ENCODE data around the gene ANO1. TPM values are rescaled to one million over a fixed set of nuclear protein-coding genes. Genes with fewer than 3 reads are reported as not detected.

ANO1 gene
- total RNA-seq, 1 experiment from 2014 or later, result 184 TPM

- Histone ChIP-seq H4K20me1 (ENCODE audit: low read length) (peaks cover 39% of the 10 kb centered on the region), H2AFZ (ENCODE audit: low read length) (peak within 1 kb of the TSS; percentile 63), H3F3A (ENCODE audit: low read length, unreplicated experiment) (no peaks in the 10 kb centered on the region), H3K9me2 (replicated peaks; ENCODE audit: low read length) (no peaks in the 10 kb centered on the region), H3K4me3 (ENCODE audit: low read length) (peak within 1 kb of the TSS; percentile 76), H3K36me3 (ENCODE audit: low read depth, low read length) (peaks cover 32% of the 10 kb centered on the region), H3K9ac (ENCODE audit: low read length) (peak within 1 kb of the TSS; percentile 99), H3K4me2 (ENCODE audit: low read length) (peak within 1 kb of the TSS; percentile 83), H3K79me2 (ENCODE audit: low read length) (peaks cover 48% of the 10 kb centered on the region), H3K4me1 (ENCODE audit: insufficient read depth, low read length) (peaks cover 22% of the 10 kb centered on the region), H3K9me3 (ENCODE audit: low read length) (no peaks in the 10 kb centered on the region), H3K27me3 (ENCODE audit: low read length) (no peaks in the 10 kb centered on the region), H3K27ac (ENCODE audit: low read length) (peak within 1 kb of the TSS; percentile 96)
- CTCF ChIA-PET, result no interaction called here
- intact Hi-C loops (cut with micrococcal nuclease), result loop anchor here (1.0 kb wide), 2 partner anchors 30 to 67 kb away; partner anchors contain the start of gene PPFIA1
- ATAC-seq, result peak; percentile 75
- POLR2A ChIA-PET (ENCODE audit: unreplicated experiment), result no interaction called here
- TF ChIP-seq EZH2phosphoT487 (IDR thresholded peaks at IDR 0.05; ENCODE audit: borderline replicate concordance, low read length) (no peak), EZH2 (IDR thresholded peaks at IDR 0.05; ENCODE audit: low read length, unreplicated experiment) (no peak)
- TF ChIP-seq, protein P1, sequence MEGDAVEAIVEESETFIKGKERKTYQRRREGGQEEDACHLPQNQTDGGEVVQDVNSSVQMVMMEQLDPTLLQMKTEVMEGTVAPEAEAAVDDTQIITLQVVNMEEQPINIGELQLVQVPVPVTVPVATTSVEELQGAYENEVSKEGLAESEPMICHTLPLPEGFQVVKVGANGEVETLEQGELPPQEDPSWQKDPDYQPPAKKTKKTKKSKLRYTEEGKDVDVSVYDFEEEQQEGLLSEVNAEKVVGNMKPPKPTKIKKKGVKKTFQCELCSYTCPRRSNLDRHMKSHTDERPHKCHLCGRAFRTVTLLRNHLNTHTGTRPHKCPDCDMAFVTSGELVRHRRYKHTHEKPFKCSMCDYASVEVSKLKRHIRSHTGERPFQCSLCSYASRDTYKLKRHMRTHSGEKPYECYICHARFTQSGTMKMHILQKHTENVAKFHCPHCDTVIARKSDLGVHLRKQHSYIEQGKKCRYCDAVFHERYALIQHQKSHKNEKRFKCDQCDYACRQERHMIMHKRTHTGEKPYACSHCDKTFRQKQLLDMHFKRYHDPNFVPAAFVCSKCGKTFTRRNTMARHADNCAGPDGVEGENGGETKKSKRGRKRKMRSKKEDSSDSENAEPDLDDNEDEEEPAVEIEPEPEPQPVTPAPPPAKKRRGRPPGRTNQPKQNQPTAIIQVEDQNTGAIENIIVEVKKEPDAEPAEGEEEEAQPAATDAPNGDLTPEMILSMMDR (conservative IDR thresholded peaks at IDR 0.05; ENCODE audit: low read depth, low read length), result no peak
- peak; percentile 99 for DNase-seq
- BruUV-seq (replicated peaks), result no TSS peak
Observed at GRCh38 chr11:70202920-70203750, 125.0 kb downstream of the ANO1 start, which contains the start of gene FADD. FADD (plus strand) TSS chr11:70203296; CDS start chr11:70203460, 164 bp downstream.

DNA sequence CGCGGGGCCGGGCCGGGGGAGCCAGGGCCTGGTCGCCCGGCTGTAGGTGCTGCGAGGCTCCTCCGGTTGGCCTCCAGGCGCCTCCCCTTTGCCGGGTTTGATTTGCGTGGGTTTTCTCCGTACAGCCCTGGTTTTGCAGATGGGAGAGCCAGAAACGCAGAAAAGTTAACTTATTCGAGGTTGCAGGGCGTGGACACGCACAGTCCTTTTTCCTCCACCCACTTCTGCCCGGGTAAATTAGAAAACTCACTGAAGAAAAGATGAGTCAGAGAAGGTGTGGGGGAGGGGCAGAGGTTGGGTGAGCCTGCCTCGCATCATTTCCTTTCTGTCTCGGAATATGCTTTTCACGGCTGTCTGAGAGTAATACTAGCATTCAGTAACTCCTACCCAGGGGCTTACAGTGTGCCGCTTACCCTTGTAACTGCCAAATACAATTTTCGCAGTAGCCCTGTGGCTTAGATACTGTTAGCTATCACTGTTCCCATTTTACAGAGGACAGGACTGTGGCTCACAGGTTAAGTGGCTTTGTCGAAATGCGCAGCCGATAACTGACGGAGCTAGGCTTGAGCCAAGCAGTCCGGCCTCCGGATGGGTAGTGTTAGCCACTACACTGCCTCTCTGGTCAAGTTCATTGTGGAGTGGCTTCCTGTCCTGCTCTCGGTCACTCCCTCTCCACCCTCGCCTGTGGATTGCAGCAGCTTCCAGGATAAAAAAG lies 125.8 kb downstream of the ANO1 start:
- Histone ChIP-seq H3K79me2 (ENCODE audit: low read length) (peaks cover 48% of the 10 kb centered on the region), H3K9me3 (ENCODE audit: low read length) (no peaks in the 10 kb centered on the region), H3K9me2 (replicated peaks; ENCODE audit: low read length) (no peaks in the 10 kb centered on the region), H2AFZ (ENCODE audit: low read length) (peak overlapping the region; percentile 50), H3K27ac (ENCODE audit: low read length) (peak overlapping the region; percentile 96), H3K36me3 (ENCODE audit: low read depth, low read length) (peaks cover 36% of the 10 kb centered on the region), H4K20me1 (ENCODE audit: low read length) (peaks cover 41% of the 10 kb centered on the region), H3K4me3 (ENCODE audit: low read length) (peak overlapping the region; percentile 76), H3K4me2 (ENCODE audit: low read length) (peak overlapping the region; percentile 83), H3F3A (ENCODE audit: low read length, unreplicated experiment) (no peaks in the 10 kb centered on the region), H3K4me1 (ENCODE audit: insufficient read depth, low read length) (peaks cover 22% of the 10 kb centered on the region), H3K9ac (ENCODE audit: low read length) (peak overlapping the region; percentile 99), H3K27me3 (ENCODE audit: low read length) (no peaks in the 10 kb centered on the region)
- intact Hi-C loops (cut with micrococcal nuclease), result loop anchor here (1.0 kb wide), 2 partner anchors 29 to 66 kb away; partner anchors contain the start of gene PPFIA1
- TSS peak; percentile 76 for BruUV-seq (replicated peaks)
- TF ChIP-seq, protein P1 (conservative IDR thresholded peaks at IDR 0.05; ENCODE audit: low read depth, low read length), result no peak
- TF ChIP-seq EZH2phosphoT487 (IDR thresholded peaks at IDR 0.05; ENCODE audit: borderline replicate concordance, low read length), result no peak
- no peak for TF ChIP-seq EZH2 (IDR thresholded peaks at IDR 0.05; ENCODE audit: low read length, unreplicated experiment)
- POLR2A ChIA-PET (ENCODE audit: unreplicated experiment), result no interaction called here
- ATAC-seq (peak; percentile 66), DNase-seq (peak; percentile 97)
- CTCF ChIA-PET, result no interaction called here

All from PC-3 (cell line).